GM21529 (cell line): ENCODE data around the gene LPIN2.
"Not testable (repeated sequence)": the region's sequence is repeated elsewhere in the genome, so short reads cannot be mapped to it uniquely, and the experiment has no call there.

ENCODE experiments used
- ATAC-seq: cut with Tn5 transposase; IDR thresholded peaks from one replicate; pipeline ENCODE4 v1.9.1; 2021; ENCODE audit not compliant: unreplicated experiment

LPIN2 gene, protein sequence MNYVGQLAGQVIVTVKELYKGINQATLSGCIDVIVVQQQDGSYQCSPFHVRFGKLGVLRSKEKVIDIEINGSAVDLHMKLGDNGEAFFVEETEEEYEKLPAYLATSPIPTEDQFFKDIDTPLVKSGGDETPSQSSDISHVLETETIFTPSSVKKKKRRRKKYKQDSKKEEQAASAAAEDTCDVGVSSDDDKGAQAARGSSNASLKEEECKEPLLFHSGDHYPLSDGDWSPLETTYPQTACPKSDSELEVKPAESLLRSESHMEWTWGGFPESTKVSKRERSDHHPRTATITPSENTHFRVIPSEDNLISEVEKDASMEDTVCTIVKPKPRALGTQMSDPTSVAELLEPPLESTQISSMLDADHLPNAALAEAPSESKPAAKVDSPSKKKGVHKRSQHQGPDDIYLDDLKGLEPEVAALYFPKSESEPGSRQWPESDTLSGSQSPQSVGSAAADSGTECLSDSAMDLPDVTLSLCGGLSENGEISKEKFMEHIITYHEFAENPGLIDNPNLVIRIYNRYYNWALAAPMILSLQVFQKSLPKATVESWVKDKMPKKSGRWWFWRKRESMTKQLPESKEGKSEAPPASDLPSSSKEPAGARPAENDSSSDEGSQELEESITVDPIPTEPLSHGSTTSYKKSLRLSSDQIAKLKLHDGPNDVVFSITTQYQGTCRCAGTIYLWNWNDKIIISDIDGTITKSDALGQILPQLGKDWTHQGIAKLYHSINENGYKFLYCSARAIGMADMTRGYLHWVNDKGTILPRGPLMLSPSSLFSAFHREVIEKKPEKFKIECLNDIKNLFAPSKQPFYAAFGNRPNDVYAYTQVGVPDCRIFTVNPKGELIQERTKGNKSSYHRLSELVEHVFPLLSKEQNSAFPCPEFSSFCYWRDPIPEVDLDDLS

DNA sequence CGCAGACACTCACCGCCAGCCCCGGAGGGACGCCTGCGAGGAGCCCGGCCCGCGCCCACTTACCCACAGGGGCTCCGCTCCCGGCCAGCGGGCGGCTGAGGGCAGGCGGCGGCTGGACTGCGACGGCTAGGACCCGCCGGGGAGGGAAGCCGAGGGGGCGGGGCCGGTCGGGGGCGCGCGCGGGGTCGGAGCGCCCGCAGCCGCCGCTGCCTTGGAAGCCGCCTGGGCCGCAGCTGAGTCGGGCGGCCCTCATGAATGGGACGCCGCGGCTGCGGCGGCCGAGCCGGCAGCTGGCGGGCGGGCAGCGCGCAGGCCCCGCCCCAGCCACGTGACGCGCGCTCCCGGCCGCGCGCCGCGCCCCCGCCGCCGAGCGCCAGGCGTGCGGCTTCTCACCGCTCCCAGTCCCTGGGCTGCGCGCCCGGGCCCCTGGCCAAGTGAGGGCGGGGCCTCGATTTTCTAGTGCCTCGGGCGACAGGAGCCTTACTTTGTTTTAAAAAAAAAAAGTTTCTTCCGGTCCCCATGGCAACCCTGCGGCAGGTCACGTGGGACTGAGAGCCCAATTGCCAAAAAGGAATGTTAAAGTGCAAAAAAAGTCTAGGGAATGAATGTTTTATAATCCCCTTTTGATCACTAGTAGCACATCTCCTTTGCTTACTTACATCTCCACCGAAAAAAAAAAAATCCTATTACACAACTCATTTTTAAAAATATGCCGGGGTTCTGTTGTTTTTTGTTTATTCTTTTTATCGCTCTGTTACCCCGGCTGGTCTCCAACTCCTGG lies at the start of gene LPIN2:
Gene LPIN2, minus strand, starts transcription at position 121 of the 781 bp plus-strand sequence. CDS start 52,304 bp downstream, outside the sequence.
- ATAC-seq = peak; percentile 82

DNA sequence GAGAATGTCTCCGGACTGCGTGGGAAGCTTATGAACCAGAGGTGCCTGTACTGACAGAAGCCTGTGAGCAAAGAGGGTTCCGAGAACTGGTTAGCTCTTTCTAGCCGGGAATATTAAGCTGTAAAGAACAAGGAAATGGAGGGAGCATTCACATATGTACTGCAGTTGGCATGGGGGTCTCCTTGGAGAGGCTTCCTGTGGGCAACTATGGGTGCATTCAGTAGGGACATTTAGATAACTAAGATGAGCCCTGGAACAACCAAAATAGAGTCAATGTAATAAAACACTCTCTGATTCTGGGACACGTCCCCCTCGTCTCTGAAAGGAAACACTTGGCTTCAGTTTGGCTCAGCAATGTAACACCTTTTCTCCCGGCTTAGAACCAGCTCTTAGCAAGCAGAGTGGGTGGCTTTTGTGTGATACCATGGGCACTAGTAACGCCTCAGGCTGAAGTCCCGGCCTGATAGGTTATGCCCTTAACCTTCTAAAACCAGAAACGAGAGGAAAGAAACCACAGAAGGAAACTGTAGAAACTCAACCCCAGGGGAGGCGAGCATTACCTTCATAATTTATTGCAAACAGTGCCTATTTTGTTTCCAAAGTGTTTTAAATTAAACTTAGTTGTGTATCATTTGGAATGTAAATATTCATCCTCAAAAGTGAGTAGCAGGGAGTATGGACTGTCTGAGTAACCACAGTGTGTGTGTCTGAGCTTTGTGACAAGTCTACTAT lies 48.8 kb upstream of the LPIN2 start:
- ATAC-seq = no peak

- no peak for ATAC-seq
These were observed 48.0 kb upstream of the LPIN2 start for GRCh38 chr18:3060667-3061580.

DNA sequence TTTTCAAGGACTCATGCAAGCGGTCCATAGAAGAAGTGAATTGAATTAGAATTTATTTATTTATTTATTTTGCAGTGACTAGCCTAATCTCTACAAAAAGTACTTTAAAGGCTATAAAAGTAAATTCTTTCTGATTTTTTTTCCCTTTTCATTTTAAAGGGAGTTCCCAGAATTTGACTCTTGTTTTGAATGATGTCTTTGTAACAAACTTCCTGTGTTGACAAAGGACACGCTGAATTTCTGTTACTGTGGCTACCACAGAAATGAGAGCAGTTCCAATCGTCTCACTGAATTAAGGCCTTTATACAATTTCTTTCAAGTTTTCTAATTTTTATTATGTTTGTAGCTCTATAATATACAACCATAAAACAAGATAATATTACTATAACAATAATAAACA lies 46.3 kb upstream of the LPIN2 start:
- no peak for ATAC-seq

DNA sequence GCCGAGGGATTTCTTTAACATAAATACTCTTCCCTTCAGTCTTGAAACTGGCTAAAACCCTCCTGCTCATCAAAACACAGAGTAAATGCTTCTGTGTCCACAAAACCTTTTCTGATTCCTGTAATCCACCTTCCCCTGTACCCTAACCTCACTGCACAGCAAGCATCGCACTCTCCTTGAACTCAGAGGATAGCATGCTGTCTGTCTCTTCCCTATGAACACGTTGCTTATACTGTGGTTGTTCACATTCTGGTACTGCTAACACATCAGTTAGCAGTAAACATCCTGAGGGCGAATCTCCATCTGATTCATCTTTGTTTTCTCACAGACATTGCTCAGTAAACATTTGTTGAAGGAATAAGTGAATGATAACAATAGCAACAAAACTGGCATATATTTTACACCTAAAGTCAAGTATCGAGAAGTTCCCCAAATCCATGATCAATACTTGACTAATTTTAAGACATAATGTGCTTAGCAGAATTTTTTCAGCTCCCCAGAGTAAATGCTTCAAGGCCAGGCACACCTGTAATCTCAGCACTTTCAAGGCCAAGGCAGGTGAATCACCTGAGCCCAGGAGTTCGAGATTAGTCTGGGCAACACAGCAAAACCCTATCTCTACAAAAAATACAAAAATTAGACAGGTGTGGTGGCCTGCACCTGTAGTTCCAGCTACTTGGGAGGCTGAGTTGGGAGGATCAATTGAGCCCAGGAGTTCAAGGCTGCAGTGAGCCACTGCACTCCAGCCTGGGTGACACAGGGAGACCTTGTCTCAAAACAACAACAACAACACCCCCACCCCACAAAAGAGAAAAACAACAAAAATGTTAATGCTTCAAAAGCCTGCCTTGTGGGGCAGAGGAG lies 45.6 kb upstream of the LPIN2 start:
- no peak for ATAC-seq

DNA sequence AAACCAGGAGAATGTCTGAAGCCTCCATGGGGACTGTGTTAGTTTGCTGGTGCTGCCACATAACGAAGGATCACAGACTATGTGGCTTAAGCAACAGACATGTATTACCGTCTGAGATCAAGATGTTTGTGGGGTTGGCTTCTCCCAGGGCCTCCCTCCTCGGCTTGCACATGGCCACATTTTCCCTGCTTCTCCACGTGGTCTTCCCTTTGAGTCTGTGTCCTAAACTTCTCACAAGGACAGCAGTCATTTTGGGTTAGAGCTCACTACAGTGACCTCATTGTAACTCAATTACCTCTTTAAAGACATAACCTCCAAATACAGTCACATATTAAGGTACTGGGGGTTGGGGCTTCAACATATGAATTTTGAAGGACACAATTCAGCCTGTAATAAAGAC lies 44.6 kb upstream of the LPIN2 start:
- no peak for ATAC-seq

DNA sequence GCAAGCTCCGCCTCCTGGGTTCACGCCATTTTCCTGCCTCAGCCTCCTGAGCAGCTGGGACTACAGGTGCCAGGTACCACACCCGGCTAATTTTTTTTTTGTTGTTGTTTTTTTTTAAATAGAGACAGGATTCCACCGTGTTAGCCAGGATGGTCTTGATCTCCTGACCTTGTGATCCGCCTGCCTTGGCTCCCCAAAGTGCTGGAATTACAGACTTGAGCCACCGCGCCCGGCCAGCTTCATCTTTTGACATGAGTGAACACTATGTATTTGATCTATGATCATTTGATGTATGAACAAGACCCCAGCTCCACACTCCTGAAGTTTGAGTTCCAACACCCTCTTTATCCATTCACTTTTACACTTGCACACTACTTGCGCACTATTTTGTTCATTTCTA lies 43.4 kb upstream of the LPIN2 start:
- ATAC-seq = no peak

DNA sequence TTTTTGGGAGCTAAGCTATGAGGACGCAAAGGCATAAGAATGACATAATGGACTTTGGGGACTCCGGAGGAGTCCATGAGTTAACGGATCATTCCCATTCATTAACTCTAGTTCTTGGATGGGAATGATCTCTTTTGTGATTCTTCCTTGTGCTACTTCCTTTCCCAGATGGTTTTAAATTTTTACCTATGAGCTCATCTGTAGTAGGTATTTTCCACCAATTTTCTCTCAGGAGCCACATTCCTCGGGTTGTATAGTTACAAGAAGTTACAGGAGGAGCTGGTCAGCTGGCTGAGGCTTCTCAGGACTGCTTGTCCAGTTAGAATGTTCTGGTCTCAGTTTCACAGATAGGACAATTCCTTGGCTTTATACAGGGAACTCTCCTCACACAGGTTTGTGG lies 42.9 kb upstream of the LPIN2 start:
- ATAC-seq = no peak

- ATAC-seq = no peak
These were observed 42.3 kb upstream of the LPIN2 start for GRCh38 chr18:3055186-3055728.

DNA sequence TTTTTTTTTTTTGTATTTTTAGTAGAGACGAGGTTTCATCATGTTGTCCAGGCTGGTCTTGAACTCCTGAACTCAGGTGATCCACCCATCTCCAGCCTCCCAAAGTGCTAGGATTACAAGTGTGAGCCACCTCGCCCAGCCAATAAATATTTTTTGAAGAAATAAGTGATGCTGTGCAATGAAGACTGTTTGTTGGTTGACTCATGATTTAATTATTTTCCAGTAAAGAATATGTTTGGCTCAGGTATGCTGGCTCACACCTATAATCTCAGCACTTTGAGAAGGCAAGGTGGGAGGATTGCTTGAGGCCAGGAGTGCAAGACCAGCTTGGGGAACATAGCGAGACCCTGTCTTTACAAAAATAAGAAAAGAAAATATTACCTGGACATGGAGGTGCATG lies 41.8 kb upstream of the LPIN2 start:
- ATAC-seq = no peak

DNA sequence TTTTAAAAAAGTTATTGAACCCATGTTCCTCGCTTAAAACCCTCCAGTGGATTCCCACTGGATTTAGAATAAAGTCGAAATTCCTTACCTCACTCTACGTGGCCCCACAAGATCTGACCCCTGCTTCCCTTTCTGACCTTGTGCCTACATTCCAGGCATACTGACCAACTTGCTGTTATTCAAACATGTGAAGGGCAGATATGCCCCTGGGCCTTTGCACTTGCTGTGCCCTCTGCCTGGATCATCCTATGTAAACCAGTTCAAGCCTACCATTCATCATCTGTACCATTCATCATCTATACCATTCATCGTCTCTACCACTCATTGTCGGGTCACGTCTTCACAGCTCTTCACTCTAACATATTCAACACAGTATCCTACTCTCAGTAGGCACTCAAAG lies 41.3 kb upstream of the LPIN2 start:
- ATAC-seq = no peak

- no peak for ATAC-seq
These were observed 40.1 kb upstream of the LPIN2 start for GRCh38 chr18:3053081-3053480.

DNA sequence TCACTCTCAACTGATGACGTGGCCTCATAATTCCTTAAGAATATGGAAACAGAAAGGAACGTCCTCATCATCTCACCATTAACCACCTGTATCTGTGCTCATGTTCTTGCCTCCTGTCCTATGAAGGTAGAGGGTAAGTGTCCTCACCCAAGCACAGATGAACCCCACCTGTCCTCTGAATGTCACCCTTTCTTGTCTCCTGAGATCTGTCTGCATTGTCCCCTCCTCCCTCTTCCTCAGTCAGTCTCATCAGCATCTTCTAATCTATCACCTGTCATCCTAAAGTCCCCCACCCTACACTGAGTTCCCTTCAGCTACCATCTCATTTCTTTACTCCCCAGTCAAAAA lies 39.4 kb upstream of the LPIN2 start:
- no peak for ATAC-seq

DNA sequence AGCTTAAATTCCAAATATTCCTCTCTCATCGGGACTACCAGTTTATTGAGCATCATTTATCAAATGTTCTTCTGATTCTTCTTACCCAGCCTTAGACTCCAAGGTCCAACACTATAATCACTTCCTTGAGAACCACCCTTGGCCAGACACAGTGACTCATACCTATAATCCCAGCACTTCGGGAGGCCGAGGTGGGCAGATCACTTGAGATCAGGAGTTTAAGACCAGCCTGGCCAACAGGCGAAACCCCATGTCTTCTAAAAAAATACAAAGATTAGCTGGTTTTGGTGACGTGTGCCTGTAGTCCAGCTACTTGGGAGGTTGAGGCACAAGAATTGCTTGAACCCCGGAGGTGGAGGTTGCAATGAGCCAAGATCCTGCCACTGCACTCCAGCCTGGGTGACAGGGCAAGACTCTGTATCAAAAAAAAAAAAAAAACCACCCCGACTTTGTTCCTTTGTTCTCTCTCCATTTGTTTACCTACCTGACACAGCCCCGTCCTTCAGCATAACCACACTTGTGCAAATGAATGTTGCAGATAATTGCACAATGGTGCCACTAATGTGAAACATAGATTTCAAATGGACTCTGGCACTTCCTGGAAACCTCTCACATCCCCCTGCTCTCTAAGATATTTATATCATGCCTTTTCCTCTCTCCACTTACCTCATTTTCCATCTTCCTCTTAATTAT lies 38.9 kb upstream of the LPIN2 start:
- ATAC-seq = no peak

- ATAC-seq = not testable (repeated sequence)
These were observed 37.0 kb upstream of the LPIN2 start for GRCh38 chr18:3049897-3050454.

- no peak for ATAC-seq
These were observed 35.9 kb upstream of the LPIN2 start for GRCh38 chr18:3048820-3049349.

DNA sequence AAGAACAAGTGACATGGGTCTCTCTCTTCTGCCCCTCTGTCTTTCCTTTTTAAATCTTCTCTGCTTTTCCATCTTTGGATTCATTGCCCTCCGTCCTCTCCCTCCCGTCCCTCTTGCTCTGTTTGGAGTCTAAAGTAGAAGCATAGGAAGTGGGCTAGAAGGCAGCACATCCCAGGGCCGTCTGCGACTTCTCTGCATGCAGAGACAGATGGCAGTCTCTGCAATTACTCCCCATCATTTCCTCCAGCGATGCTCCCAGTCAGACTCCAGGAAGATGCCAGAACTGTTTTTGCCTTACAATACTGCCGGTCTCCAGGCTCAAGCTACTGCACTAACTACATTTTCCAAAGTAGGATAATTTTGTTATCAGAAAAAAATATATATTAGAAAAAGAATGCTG lies 35.2 kb upstream of the LPIN2 start:
- ATAC-seq = no peak
